ENCODE data around the gene HPGDS. TPM values are rescaled to one million over a fixed set of nuclear protein-coding genes. Genes with fewer than 3 reads are reported as not detected.

HPGDS gene
- total RNA-seq, 1 experiment from 2014 or later: not detected

- Histone ChIP-seq H4K20me1 (ENCODE audit: low read length) (no peaks in the 10 kb centered on the region), H3K9me3 (ENCODE audit: low read length) (no peaks in the 10 kb centered on the region), H3K4me3 (ENCODE audit: low read length) (no peak overlapping the region), H3K79me2 (ENCODE audit: low read length) (no peaks in the 10 kb centered on the region), H3K4me1 (ENCODE audit: insufficient read depth, low read length) (no peaks in the 10 kb centered on the region), H3K36me3 (ENCODE audit: low read depth, low read length) (no peaks in the 10 kb centered on the region; the same call in 1 of the 2 replicates), H3K4me2 (ENCODE audit: low read length) (no peak overlapping the region), H3K27ac (ENCODE audit: low read length) (no peak overlapping the region), H3K9me2 (replicated peaks; ENCODE audit: low read length) (no peaks in the 10 kb centered on the region), H2AFZ (ENCODE audit: low read length) (no peak overlapping the region), H3K27me3 (ENCODE audit: low read length) (no peaks in the 10 kb centered on the region), H3F3A (ENCODE audit: low read length, unreplicated experiment) (no peaks in the 10 kb centered on the region), H3K9ac (ENCODE audit: low read length) (no peak overlapping the region)
- ChIA-PET CTCF (no interaction called here), POLR2A (ENCODE audit: unreplicated experiment) (no interaction called here)
- DNase-seq: no peak
- TF ChIP-seq EZH2phosphoT487 (IDR thresholded peaks at IDR 0.05; ENCODE audit: borderline replicate concordance, low read length) (no peak), CTCF (conservative IDR thresholded peaks at IDR 0.05; ENCODE audit: low read depth, low read length) (peak; percentile 24; the same call in 1 of the 2 replicates)
- BruUV-seq (replicated peaks): no TSS peak
- no peak for ATAC-seq
- intact Hi-C loops (cut with micrococcal nuclease): no loop called here
These were observed 52.4 kb downstream of the HPGDS start for GRCh38 chr4:94290245-94290644.

- Histone ChIP-seq H3K27me3 (ENCODE audit: low read length) (no peaks in the 10 kb centered on the region), H3K27ac (ENCODE audit: low read length) (no peak overlapping the region), H4K20me1 (ENCODE audit: low read length) (no peaks in the 10 kb centered on the region), H3K4me1 (ENCODE audit: insufficient read depth, low read length) (no peaks in the 10 kb centered on the region), H3K9me3 (ENCODE audit: low read length) (no peaks in the 10 kb centered on the region), H3K9me2 (replicated peaks; ENCODE audit: low read length) (no peaks in the 10 kb centered on the region), H3K9ac (ENCODE audit: low read length) (no peak overlapping the region), H3F3A (ENCODE audit: low read length, unreplicated experiment) (no peaks in the 10 kb centered on the region), H2AFZ (ENCODE audit: low read length) (no peak overlapping the region), H3K36me3 (ENCODE audit: low read depth, low read length) (peaks cover 11% of the 10 kb centered on the region), H3K4me3 (ENCODE audit: low read length) (no peak overlapping the region), H3K79me2 (ENCODE audit: low read length) (no peaks in the 10 kb centered on the region), H3K4me2 (ENCODE audit: low read length) (no peak overlapping the region)
- BruUV-seq (replicated peaks): no TSS peak
- CTCF ChIA-PET: no interaction called here
- DNase-seq (no peak), ATAC-seq (no peak)
- intact Hi-C loops (cut with micrococcal nuclease): no loop called here
- no peak for TF ChIP-seq EZH2 (IDR thresholded peaks at IDR 0.05; ENCODE audit: low read length, unreplicated experiment)
- no peak for TF ChIP-seq CTCF (conservative IDR thresholded peaks at IDR 0.05; ENCODE audit: low read depth, low read length)
- TF ChIP-seq EZH2phosphoT487 (IDR thresholded peaks at IDR 0.05; ENCODE audit: borderline replicate concordance, low read length): no peak
- POLR2A ChIA-PET (ENCODE audit: unreplicated experiment): no interaction called here
These were observed 57.0 kb downstream of the HPGDS start for GRCh38 chr4:94285666-94286065.

- Histone ChIP-seq H3K4me1 (ENCODE audit: insufficient read depth, low read length) (no peaks in the 10 kb centered on the region), H3K79me2 (ENCODE audit: low read length) (no peaks in the 10 kb centered on the region), H3F3A (ENCODE audit: low read length, unreplicated experiment) (no peaks in the 10 kb centered on the region), H3K27ac (ENCODE audit: low read length) (no peak overlapping the region), H3K9me2 (replicated peaks; ENCODE audit: low read length) (no peaks in the 10 kb centered on the region), H4K20me1 (ENCODE audit: low read length) (no peaks in the 10 kb centered on the region), H3K4me3 (ENCODE audit: low read length) (no peak overlapping the region), H3K36me3 (ENCODE audit: low read depth, low read length) (peaks cover 11% of the 10 kb centered on the region), H3K9me3 (ENCODE audit: low read length) (no peaks in the 10 kb centered on the region), H2AFZ (ENCODE audit: low read length) (no peak overlapping the region), H3K9ac (ENCODE audit: low read length) (no peak overlapping the region), H3K4me2 (ENCODE audit: low read length) (no peak overlapping the region), H3K27me3 (ENCODE audit: low read length) (no peaks in the 10 kb centered on the region)
- POLR2A ChIA-PET (ENCODE audit: unreplicated experiment): no interaction called here
- TF ChIP-seq CTCF (conservative IDR thresholded peaks at IDR 0.05; ENCODE audit: low read depth, low read length): no peak
- no peak for TF ChIP-seq EZH2 (IDR thresholded peaks at IDR 0.05; ENCODE audit: low read length, unreplicated experiment)
- no peak for TF ChIP-seq EZH2phosphoT487 (IDR thresholded peaks at IDR 0.05; ENCODE audit: borderline replicate concordance, low read length)
- DNase-seq (no peak), ATAC-seq (no peak)
- no TSS peak for BruUV-seq (replicated peaks)
- intact Hi-C loops (cut with micrococcal nuclease): no loop called here
- CTCF ChIA-PET: no interaction called here
These were observed 57.7 kb downstream of the HPGDS start for GRCh38 chr4:94284889-94285288.
